HCT116 (cell line): ENCODE data around the gene TNRC6B. TPM values are rescaled to one million over a fixed set of nuclear protein-coding genes. Genes with fewer than 3 reads are reported as not detected.

Experiments
- ATAC-seq: fragments of 200-7000 bp; cut with Tn5 transposase; 2 replicates; pipeline ENCODE4 v1.9.1; 2020; ENCODE audit warnings: mild to moderate bottlenecking, moderate library complexity
- BruUV-seq: library from RNA; stranded (reverse); fragments of 400-500 nt; replicated peaks from 2 replicates; lab custom pipeline; 2021; lab: Mats Ljungman, UMichigan
- CTCF ChIA-PET: fragments of 300-600 bp; sonication (Branson Sonifier 250); formaldehyde crosslinking; loops from one replicate; lab custom pipeline; 2021; ENCODE audit warnings: antibody characterized with exemption; lab: Charles Lee
- POLR2A ChIA-PET: fragments of 300-600, 350-600 bp; sonication (Branson Sonifier 250); formaldehyde crosslinking; loops from one replicate; lab custom pipeline; 2021; ENCODE audit warnings: antibody characterized with exemption; lab: Charles Lee
- RAD21 ChIA-PET, 2 experiments: fragments of 300-600 bp; sonication (Branson Sonifier 250); formaldehyde crosslinking; loops; one replicate each; lab custom pipeline; 2023; ENCODE audit warnings: low total read pairs in 2 of 2; ENCODE audit not compliant: uncharacterized antibody in 2 of 2, unreplicated experiment in 2 of 2, low non-redundant PET in 1 of 2; lab: Charles Lee
- DNase-seq: peaks from one replicate; pipeline ENCODE4 v3.0.0-alpha.2; 2010; ENCODE audit warnings: low read depth, low spot score
- H2AFZ ChIP-seq: fragments of 200-600 bp; shearing (Covaris generic), sonication (generic); 2 replicates; pipeline ENCODE4 v1.6.1; 2017; ENCODE audit warnings: low read depth, mixed run types, mixed read lengths, antibody characterized with exemption, low read length; ENCODE audit not compliant: poor library complexity, severe bottlenecking
- H3K27ac ChIP-seq: 2 replicates; pipeline ENCODE4 v1.5.1; 2012; ENCODE audit warnings: low read depth, low read length
- H3K27me3 ChIP-seq: fragments of 200-600 bp; sonication (generic); 2 replicates; pipeline ENCODE4 v1.6.1; 2016; ENCODE audit warnings: mixed run types, low read length, mixed read lengths; ENCODE audit not compliant: insufficient read depth
- H3K36me3 ChIP-seq, 2 experiments: fragments of 200-500 bp in 1 of 2; fragments of 200-600 bp in 1 of 2; sonication (Bioruptor generic) in 1 of 2; sonication (generic) in 1 of 2; 2 replicates each; pipeline versions ENCODE4 v1.5.1 to v1.6.1; 2014 to 2016; ENCODE audit warnings: low read length in 2 of 2, inconsistent platforms in 1 of 2, mixed read lengths in 1 of 2, mixed run types in 1 of 2; ENCODE audit not compliant: insufficient read depth in 2 of 2, control insufficient read depth in 1 of 2
- H3K4me1 ChIP-seq, 2 experiments: fragments of 200-600 bp in 1 of 2; sonication (generic) in 1 of 2; 2 replicates each; pipeline versions ENCODE4 v1.5.1 to v1.6.1; 2012 to 2017; ENCODE audit warnings: low read length in 2 of 2, inconsistent platforms in 1 of 2, mild to moderate bottlenecking in 1 of 2, mixed read lengths in 1 of 2, mixed run types in 1 of 2, moderate library complexity in 1 of 2; ENCODE audit not compliant: insufficient read depth in 2 of 2, control insufficient read depth in 1 of 2
- H3K4me2 ChIP-seq: fragments of 200-600 bp; sonication (generic); 2 replicates; pipeline ENCODE4 v1.6.1; 2017; ENCODE audit warnings: mixed run types, low read length, mixed read lengths
- H3K4me3 ChIP-seq, 2 experiments: fragments of 200-600 bp in 1 of 2; sonication (generic) in 1 of 2; replicated peaks in 1 of 2; 2 replicates each; pipeline ENCODE4 v1.5.1; 2011 to 2016; ENCODE audit warnings: low read length in 2 of 2, control low read depth in 1 of 2, low read depth in 1 of 2, mild to moderate bottlenecking in 1 of 2, mixed read lengths in 1 of 2, mixed run types in 1 of 2
- H3K79me2 ChIP-seq: fragments of 200-600 bp; sonication (generic); 2 replicates; pipeline ENCODE4 v1.6.1; 2017; ENCODE audit warnings: mild to moderate bottlenecking, mixed run types, low read length, moderate library complexity, mixed read lengths; ENCODE audit not compliant: insufficient read depth
- H3K9ac ChIP-seq: fragments of 200-600 bp; sonication (generic); 2 replicates; pipeline ENCODE4 v1.6.1; 2016; ENCODE audit warnings: low read length, mixed read lengths
- H3K9me2 ChIP-seq: fragments of 200-600 bp; sonication (generic), shearing (Covaris generic); 2 replicates; pipeline ENCODE4 v1.6.1; 2017; ENCODE audit warnings: mixed run types, mild to moderate bottlenecking, moderate library complexity; ENCODE audit not compliant: insufficient read depth
- H3K9me3 ChIP-seq, 2 experiments: fragments of 200-500 bp in 1 of 2; fragments of 200-600 bp in 1 of 2; sonication (Bioruptor generic) in 1 of 2; sonication (generic) in 1 of 2; 2 replicates each; pipeline ENCODE4 v1.6.1; 2014 to 2017; ENCODE audit warnings: low read length in 2 of 2, mixed read lengths in 2 of 2, inconsistent platforms in 1 of 2, low read depth in 1 of 2, mild to moderate bottlenecking in 1 of 2, mixed run types in 1 of 2, moderate library complexity in 1 of 2; ENCODE audit not compliant: control insufficient read depth in 1 of 2, insufficient read depth in 1 of 2
- H4K20me1 ChIP-seq: fragments of 200-600 bp; sonication (generic), shearing (Covaris generic); 2 replicates; pipeline ENCODE4 v1.6.1; 2017; ENCODE audit warnings: mixed run types, mild to moderate bottlenecking, moderate library complexity; ENCODE audit not compliant: insufficient read depth
- ATF3 ChIP-seq: IDR thresholded peaks from 2 replicates; pipeline ENCODE4 v1.6.1; 2012
- CBX3 ChIP-seq: IDR thresholded peaks from 2 replicates; pipeline ENCODE4 v1.6.1; 2012; ENCODE audit warnings: low read depth
- CEBPB ChIP-seq: IDR thresholded peaks from 2 replicates; pipeline ENCODE4 v1.6.1; 2012; ENCODE audit warnings: low read depth
- EGR1 ChIP-seq: IDR thresholded peaks from 2 replicates; pipeline ENCODE4 v1.6.1; 2012; ENCODE audit warnings: low read depth
- ELF1 ChIP-seq: IDR thresholded peaks from 2 replicates; pipeline ENCODE4 v1.6.1; 2012; ENCODE audit warnings: low read depth, borderline replicate concordance
- EZH2 ChIP-seq: fragments of 200-600 bp; sonication (generic); IDR thresholded peaks from 2 replicates; pipeline ENCODE4 v1.6.1; 2017; ENCODE audit warnings: antibody characterized with exemption, mixed run types
- EZH2phosphoT487 ChIP-seq: fragments of 200-600 bp; IDR thresholded peaks from 2 replicates; pipeline ENCODE4 v1.6.1; 2018; ENCODE audit warnings: antibody characterized with exemption, borderline replicate concordance
- POLR2A ChIP-seq: IDR thresholded peaks from 2 replicates; pipeline ENCODE4 v1.7.0; 2011; ENCODE audit warnings: borderline replicate concordance; ENCODE audit not compliant: insufficient read depth, insufficient read length; ENCODE audit errors: extremely low read depth
- POLR2AphosphoS5 ChIP-seq: IDR thresholded peaks from 2 replicates; pipeline ENCODE4 v1.6.1; 2011; ENCODE audit warnings: mild to moderate bottlenecking, low read depth, low read length, moderate library complexity
- RAD21 ChIP-seq: IDR thresholded peaks from 2 replicates; pipeline ENCODE4 v1.6.1; 2012; ENCODE audit warnings: low read depth, mild to moderate bottlenecking
- REST ChIP-seq: IDR thresholded peaks from 2 replicates; pipeline ENCODE4 v1.6.1; 2012; ENCODE audit warnings: low read depth
- SP1 ChIP-seq: IDR thresholded peaks from 2 replicates; pipeline ENCODE4 v1.6.1; 2012; ENCODE audit warnings: low read depth
- SRF ChIP-seq: IDR thresholded peaks from 2 replicates; pipeline ENCODE4 v1.6.1; 2012; ENCODE audit warnings: low read depth
- YY1 ChIP-seq: IDR thresholded peaks from 2 replicates; pipeline ENCODE4 v1.6.1; 2011; ENCODE audit warnings: low read length, low read depth, moderate library complexity, mild to moderate bottlenecking; ENCODE audit not compliant: insufficient replicate concordance; ENCODE audit errors: extremely low read depth
- ZBTB33 ChIP-seq: IDR thresholded peaks from 2 replicates; pipeline ENCODE4 v1.6.1; 2011; ENCODE audit warnings: mild to moderate bottlenecking, low read length, moderate library complexity; ENCODE audit not compliant: insufficient replicate concordance; ENCODE audit errors: extremely low read depth
- ZFX ChIP-seq: fragments of 450-650 bp; IDR thresholded peaks from 2 replicates; pipeline ENCODE4 v1.6.1; 2017
- ZNF274 ChIP-seq: fragments of 200-500 bp; sonication (Bioruptor generic); IDR thresholded peaks from 2 replicates; pipeline ENCODE4 v1.6.1; 2014; ENCODE audit warnings: mild to moderate bottlenecking, low read depth, low read length, inconsistent platforms
- intact Hi-C: fragments of 100-400 bp; cut with micrococcal nuclease; formaldehyde crosslinking; loops from 2 replicates; pipeline ENCODE4 v1.10.0; 2022
- total RNA-seq: library from RNA; stranded (reverse); gene quantifications from one replicate; pipeline ENCODE4 v1.2.1, GENCODE V29; 2021; ENCODE audit not compliant: unreplicated experiment
- TF ChIP-seq, protein P1 (sequence below): IDR thresholded peaks from 2 replicates; pipeline ENCODE4 v1.6.1; 2012
- TF ChIP-seq, protein P2 (sequence below), 3 experiments: fragments of 200-600 bp in 1 of 3; sonication (generic) in 1 of 3; IDR thresholded peaks in 2 of 3; conservative IDR thresholded peaks in 1 of 3; 2 replicates each; pipeline ENCODE4 v1.5.1; 2012 to 2017; ENCODE audit warnings: low read depth in 2 of 3, low read length in 2 of 3, antibody characterized with exemption in 1 of 3, borderline replicate concordance in 1 of 3, control low read depth in 1 of 3, mild to moderate bottlenecking in 1 of 3, mixed read lengths in 1 of 3, mixed run types in 1 of 3, moderate library complexity in 1 of 3; ENCODE audit not compliant: insufficient read depth in 1 of 3

Gene TNRC6B
- total RNA-seq, 1 experiment from 2014 or later: 29.8 TPM

- Histone ChIP-seq H3K27me3 (no peaks in the 10 kb centered on the region), H3K36me3 (no peaks in the 10 kb centered on the region), H3K9me3 (no peaks in the 10 kb centered on the region), H3K9me2 (no peaks in the 10 kb centered on the region), H3K27ac (no peak overlapping the region), H4K20me1 (no peaks in the 10 kb centered on the region), H2AFZ (no peak overlapping the region), H3K4me1 (no peaks in the 10 kb centered on the region), H3K9ac (no peak overlapping the region), H3K4me3 (no peak overlapping the region)
- ATAC-seq: no peak
- ChIA-PET RAD21 (no interaction called here), CTCF (no interaction called here), POLR2A (interaction anchor here (1.1 kb wide), 1 partner anchor 9 kb away, joined by 3 read pairs; no protein-coding TSS in a partner anchor)
- no peak for TF ChIP-seq EZH2
- TF ChIP-seq ATF3: no peak
- TF ChIP-seq, protein P1, sequence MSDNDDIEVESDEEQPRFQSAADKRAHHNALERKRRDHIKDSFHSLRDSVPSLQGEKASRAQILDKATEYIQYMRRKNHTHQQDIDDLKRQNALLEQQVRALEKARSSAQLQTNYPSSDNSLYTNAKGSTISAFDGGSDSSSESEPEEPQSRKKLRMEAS: no peak
- no peak for TF ChIP-seq RAD21
- no peak for TF ChIP-seq POLR2AphosphoS5
- TF ChIP-seq ZFX: no peak
- TF ChIP-seq EZH2phosphoT487: no peak
- no peak for TF ChIP-seq REST
- no peak for TF ChIP-seq CEBPB
- no peak for TF ChIP-seq ZBTB33
- no peak for TF ChIP-seq SP1
- TF ChIP-seq SRF: no peak
- no peak for TF ChIP-seq ELF1
- no peak for TF ChIP-seq EGR1
- no peak for TF ChIP-seq POLR2A
- no peak for TF ChIP-seq CBX3
- TF ChIP-seq YY1: no peak
- TF ChIP-seq, protein P2, sequence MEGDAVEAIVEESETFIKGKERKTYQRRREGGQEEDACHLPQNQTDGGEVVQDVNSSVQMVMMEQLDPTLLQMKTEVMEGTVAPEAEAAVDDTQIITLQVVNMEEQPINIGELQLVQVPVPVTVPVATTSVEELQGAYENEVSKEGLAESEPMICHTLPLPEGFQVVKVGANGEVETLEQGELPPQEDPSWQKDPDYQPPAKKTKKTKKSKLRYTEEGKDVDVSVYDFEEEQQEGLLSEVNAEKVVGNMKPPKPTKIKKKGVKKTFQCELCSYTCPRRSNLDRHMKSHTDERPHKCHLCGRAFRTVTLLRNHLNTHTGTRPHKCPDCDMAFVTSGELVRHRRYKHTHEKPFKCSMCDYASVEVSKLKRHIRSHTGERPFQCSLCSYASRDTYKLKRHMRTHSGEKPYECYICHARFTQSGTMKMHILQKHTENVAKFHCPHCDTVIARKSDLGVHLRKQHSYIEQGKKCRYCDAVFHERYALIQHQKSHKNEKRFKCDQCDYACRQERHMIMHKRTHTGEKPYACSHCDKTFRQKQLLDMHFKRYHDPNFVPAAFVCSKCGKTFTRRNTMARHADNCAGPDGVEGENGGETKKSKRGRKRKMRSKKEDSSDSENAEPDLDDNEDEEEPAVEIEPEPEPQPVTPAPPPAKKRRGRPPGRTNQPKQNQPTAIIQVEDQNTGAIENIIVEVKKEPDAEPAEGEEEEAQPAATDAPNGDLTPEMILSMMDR (IDR thresholded peaks at IDR 0.05 in 2 of 3, conservative IDR thresholded peaks at IDR 0.05 in 1 of 3; ENCODE audit: borderline replicate concordance in 1 of 3, insufficient read depth in 1 of 3, low read depth in 2 of 3, low read length in 2 of 3): no peak
- no peak for TF ChIP-seq ZNF274
- TF ChIP-seq, all 23 proteins: peak for 0
- DNase-seq: no peak
- Histone ChIP-seq H3K79me2 (peaks cover 22% of the 10 kb centered on the region), H3K4me2 (no peak overlapping the region)
- no TSS peak for BruUV-seq
- intact Hi-C loops: no loop called here
Measured at GRCh38 chr22:40211476-40212054, 33.8 kb downstream of the TNRC6B start.
